A673 (cell line): Measurements from ENCODE around the gene PRKAG2.

ENCODE experiments used
- CTCF ChIP-seq: fragments of 300-800, 200-600 bp; sonication (generic); conservative IDR thresholded peaks from 2 replicates; pipeline ENCODE4 v1.5.1; 2017; ENCODE audit warnings: low read depth, mild to moderate bottlenecking, antibody characterized with exemption, low read length, moderate library complexity, mixed read lengths
- EZH2 ChIP-seq: fragments of 200-600 bp; sonication (generic); IDR thresholded peaks from 2 replicates; pipeline ENCODE4 v1.6.1; 2017; ENCODE audit warnings: borderline replicate concordance, low read depth, mild to moderate bottlenecking, mixed read lengths, antibody characterized with exemption, low read length; ENCODE audit not compliant: poor library complexity, severe bottlenecking

- TF ChIP-seq CTCF (no peak), EZH2 (no peak)
Measured at GRCh38 chr7:151863386-151864079, 13.4 kb downstream of the PRKAG2 start.
